ENCODE measurements around the gene SLIT3.

The SLIT3 gene

DNA sequence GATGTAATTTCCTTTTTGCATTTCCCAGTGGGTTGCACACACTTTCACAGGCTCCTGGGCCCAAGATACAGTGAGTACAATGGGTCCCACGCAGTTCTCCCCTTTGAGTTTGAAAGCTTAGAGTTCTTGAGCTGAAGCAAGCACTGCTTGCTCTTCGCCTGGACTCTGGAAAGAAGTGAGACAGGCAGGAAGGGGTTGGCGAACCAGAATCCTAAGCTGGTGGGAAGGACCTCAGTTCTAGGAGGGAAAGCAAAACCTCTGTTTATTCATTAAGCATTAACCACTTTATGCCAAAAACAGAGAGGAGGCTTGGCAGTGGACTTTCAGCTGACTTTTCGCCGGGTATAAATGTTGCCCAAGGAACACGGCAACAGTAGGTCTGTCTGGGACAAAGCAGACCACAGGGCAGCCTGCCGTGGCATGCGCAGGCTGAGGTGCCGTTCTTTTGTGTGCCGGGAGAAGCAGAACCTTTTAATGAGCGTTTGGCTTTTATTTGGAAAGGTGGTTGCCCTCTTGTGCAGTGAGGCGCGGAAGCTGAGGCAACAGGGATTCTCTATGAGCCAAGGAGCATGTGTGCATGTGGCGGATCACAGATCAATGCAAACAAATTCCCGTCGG is 481.8 kb downstream of the SLIT3 start:
- H3K4me3 ChIP-seq (ENCODE audit: low read depth, low read length) = no peak overlapping the region
- TF ChIP-seq, protein P1, sequence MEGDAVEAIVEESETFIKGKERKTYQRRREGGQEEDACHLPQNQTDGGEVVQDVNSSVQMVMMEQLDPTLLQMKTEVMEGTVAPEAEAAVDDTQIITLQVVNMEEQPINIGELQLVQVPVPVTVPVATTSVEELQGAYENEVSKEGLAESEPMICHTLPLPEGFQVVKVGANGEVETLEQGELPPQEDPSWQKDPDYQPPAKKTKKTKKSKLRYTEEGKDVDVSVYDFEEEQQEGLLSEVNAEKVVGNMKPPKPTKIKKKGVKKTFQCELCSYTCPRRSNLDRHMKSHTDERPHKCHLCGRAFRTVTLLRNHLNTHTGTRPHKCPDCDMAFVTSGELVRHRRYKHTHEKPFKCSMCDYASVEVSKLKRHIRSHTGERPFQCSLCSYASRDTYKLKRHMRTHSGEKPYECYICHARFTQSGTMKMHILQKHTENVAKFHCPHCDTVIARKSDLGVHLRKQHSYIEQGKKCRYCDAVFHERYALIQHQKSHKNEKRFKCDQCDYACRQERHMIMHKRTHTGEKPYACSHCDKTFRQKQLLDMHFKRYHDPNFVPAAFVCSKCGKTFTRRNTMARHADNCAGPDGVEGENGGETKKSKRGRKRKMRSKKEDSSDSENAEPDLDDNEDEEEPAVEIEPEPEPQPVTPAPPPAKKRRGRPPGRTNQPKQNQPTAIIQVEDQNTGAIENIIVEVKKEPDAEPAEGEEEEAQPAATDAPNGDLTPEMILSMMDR (IDR thresholded peaks at IDR 0.05; ENCODE audit: low read depth, low read length) = no peak

DNA sequence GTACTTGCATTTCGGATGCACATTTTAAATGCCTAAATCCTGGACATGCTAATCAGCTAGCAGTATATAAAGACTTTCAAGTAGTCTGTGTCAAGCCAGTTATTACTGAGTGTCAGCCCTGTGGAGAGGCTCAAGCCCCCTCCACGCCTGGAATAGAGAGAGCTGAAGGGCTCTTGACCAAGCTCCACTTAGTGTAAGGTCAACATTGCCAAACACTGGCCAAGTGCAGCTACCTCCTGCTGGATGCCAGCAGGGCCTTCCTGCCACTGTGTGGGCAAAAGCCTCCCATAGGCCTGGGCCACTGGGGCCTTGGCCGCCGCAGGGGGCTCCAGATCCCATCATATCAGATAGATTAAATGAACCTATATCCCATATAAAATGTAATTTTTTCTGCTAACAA is 482.4 kb downstream of the SLIT3 start:
- no peak overlapping the region for H3K4me3 ChIP-seq (ENCODE audit: low read depth, low read length)
- TF ChIP-seq, protein P1 (IDR thresholded peaks at IDR 0.05; ENCODE audit: low read depth, low read length) = no peak

DNA sequence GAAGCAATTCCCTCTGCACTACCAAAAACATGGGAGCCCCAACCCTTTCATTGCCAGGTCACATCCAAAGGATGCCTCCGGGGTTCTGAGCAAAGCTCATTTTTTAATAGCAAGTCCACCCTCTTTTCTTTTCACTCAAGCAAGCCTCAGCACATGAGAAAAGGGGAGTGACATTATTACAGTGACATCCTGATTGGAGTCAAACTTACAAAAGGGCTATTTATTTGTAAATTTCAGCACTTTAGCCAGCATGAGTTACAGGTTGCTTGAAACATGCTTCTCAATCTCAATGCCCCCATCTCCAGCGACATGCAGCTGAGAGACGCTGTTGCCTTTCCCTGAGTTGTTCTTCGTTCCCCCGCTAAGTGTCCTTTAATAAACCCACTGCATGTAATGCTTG is 483.3 kb downstream of the SLIT3 start:
- TF ChIP-seq, protein P1 (IDR thresholded peaks at IDR 0.05; ENCODE audit: low read depth, low read length) = no peak
- no peak overlapping the region for H3K4me3 ChIP-seq (ENCODE audit: low read depth, low read length)

DNA sequence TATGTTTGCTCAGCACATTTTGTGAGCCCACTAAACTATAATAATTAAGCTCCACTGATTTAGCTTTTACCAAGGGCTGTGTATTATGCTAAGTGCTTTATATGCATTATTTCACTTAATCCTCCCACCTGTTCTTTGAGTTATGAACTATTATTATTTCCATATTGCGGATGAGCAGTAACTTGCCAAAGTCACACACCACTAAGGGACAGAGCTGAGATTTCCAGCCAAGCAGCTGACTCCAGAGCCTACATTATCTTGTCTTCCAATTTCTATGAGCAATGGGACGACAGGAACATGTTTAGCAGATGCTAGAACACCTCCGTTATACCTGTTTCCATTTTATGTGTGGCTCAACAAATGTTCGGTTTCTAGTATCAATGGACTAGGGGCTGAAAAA is 484.3 kb downstream of the SLIT3 start:
- TF ChIP-seq, protein P1 (IDR thresholded peaks at IDR 0.05; ENCODE audit: low read depth, low read length) = no peak

DNA sequence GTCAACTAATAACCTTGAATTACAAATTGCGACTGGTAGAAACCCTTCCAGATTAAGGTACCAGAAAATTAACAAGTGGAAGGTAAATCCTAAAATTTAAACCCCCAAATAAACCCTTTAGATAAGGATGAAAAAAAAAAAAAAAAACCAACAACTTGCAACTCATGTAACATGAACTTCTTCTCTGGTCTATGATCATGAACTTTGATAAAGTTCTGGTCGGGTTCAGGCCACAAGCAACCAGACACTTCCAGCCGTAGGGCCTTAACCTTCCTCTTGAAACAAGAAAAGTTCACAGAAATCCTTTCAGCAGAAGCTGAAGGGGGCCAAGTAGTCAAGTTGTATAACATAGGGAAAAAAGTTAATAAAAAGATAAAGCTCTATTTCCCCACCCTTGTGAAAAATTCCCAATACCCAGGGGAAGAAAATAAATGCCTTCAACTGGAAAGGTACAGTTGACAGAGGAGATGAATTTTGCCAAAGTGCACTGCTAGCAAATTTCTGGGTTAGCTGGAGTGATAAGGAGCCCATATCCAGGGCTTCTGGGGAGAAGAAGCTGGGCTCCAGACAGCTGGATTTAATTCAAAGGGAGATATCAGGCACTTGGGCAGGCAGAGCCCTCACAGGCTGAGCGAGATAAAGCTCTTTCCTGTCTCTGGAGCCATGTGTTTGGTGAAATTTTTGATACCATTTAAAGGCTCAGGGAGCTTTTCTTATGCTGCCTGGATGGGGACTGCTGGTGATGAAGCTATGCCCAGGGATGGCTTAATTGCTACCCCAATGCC is 487.6 kb downstream of the SLIT3 start:
- no peak overlapping the region for H3K4me3 ChIP-seq (ENCODE audit: low read depth, low read length)

More for the DNA sequence above, 484.3 kb downstream of the SLIT3 start:
- no peak overlapping the region for H3K4me3 ChIP-seq (ENCODE audit: low read depth, low read length)

DNA sequence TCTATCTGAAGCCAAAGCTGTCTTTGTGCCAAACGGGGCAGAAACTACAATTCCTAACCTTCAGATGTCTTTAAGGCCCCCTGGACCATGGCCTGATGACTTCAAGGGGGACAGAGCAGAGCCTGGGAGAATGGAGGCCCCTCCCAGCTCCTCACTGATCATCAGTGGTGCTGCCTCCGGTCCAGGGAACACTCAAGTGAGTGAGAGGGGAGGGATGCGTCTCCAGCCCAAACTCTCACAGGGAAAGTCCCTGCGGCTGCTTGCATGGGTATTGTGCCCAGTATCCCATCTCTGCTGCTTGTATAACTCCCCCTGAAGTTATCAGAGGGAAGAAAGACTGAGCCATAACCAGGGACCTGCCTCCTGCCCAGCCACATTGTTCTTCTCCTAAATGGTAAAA is 490.3 kb downstream of the SLIT3 start:
- TF ChIP-seq, protein P1 (IDR thresholded peaks at IDR 0.05; ENCODE audit: low read depth, low read length) = no peak

More for the DNA sequence above, 487.6 kb downstream of the SLIT3 start:
- TF ChIP-seq, protein P1 (IDR thresholded peaks at IDR 0.05; ENCODE audit: low read depth, low read length) = no peak

DNA sequence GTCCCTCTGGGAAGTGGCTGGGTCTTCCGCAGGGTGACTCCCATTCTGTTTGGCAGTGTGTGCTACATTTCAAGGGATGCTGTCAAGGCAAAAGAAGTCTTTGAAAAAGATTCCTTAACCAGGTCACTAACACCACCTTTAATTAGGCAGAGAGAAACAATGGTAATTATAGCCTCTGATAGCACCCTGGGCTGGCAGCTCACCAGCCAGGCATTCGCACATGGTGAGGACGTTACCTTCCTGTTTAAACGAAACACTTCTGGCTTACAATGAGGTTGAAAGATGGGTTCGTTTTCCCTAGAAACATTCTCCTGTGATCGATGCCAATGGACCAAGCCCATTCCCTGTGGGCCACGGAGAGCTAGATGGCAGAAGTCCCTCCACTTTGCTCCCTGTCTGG is 491.7 kb downstream of the SLIT3 start:
- TF ChIP-seq, protein P1 (IDR thresholded peaks at IDR 0.05; ENCODE audit: low read depth, low read length) = no peak
- H3K4me3 ChIP-seq (ENCODE audit: low read depth, low read length) = no peak overlapping the region

More for the DNA sequence above, 490.3 kb downstream of the SLIT3 start:
- no peak overlapping the region for H3K4me3 ChIP-seq (ENCODE audit: low read depth, low read length)

Data from WI38 (cell line).